Sigmoid colon (tissue), 7 donors: ENCODE measurements around the gene TGM6. TPM values are rescaled to one million over a fixed set of nuclear protein-coding genes. Genes with fewer than 3 reads are reported as not detected.

ENCODE experiments used
- DNase-seq: peaks from one replicate; pipeline ENCODE4 v3.0.0-alpha.2; 2019
- H3K27ac ChIP-seq, 4 donors: fragments of 200-600 bp; sonication (generic); one replicate each; pipeline ENCODE4 v1.5.1; 2016 to 2019; ENCODE audit warnings: mild to moderate bottlenecking in 1 of 4
- H3K27me3 ChIP-seq, 3 donors: fragments of 200-600 bp; sonication (generic); one replicate each; pipeline ENCODE4 v1.5.1; 2019; ENCODE audit warnings: mild to moderate bottlenecking in 1 of 3
- H3K36me3 ChIP-seq, 4 donors: fragments of 200-600 bp; sonication (generic); one replicate each; pipeline ENCODE4 v1.5.1; 2016 to 2019
- H3K4me1 ChIP-seq, 4 donors: fragments of 200-600 bp; sonication (generic); one replicate each; pipeline ENCODE4 v1.5.1; 2017 to 2019
- H3K4me3 ChIP-seq, 4 donors: fragments of 200-600 bp; sonication (generic); one replicate each; pipeline ENCODE4 v1.5.1; 2017 to 2019; ENCODE audit warnings: mild to moderate bottlenecking in 2 of 4, moderate library complexity in 1 of 4
- H3K9me3 ChIP-seq, 4 donors: fragments of 200-600 bp in 3 of 4; sonication (generic) in 3 of 4; one replicate each; pipeline versions ENCODE4 v1.5.1 to v1.6.1; 2013 to 2019
- EP300 ChIP-seq, 4 donors: sonication (generic); formaldehyde crosslinking; IDR thresholded peaks; one replicate each; pipeline ENCODE4 v1.6.1; 2017; ENCODE audit warnings: antibody characterized with exemption in 4 of 4
- POLR2A ChIP-seq, 2 donors: fragments of 450-650 bp; IDR thresholded peaks; one replicate each; pipeline ENCODE4 v1.6.1; 2016; ENCODE audit warnings: antibody characterized with exemption in 2 of 2, mild to moderate bottlenecking in 2 of 2, moderate library complexity in 2 of 2
- POLR2AphosphoS5 ChIP-seq, 4 donors: sonication (generic); formaldehyde crosslinking; IDR thresholded peaks; one replicate each; pipeline ENCODE4 v1.6.1; 2017; ENCODE audit warnings: antibody characterized with exemption in 4 of 4
- WGBS, 2 donors: extraction: QIAGEN DNeasy Blood & Tissue Kit; methylation state at CpG; one replicate each; pipeline ENCODE4 v1.1.7; 2013; 5-methylcytosine and 5-hydroxymethylcytosine counted together
- intact Hi-C: fragments of 100-400 bp; cut with DNase I; formaldehyde crosslinking; loops from one replicate; pipeline ENCODE4 v1.15.1; 2023
- polyA plus RNA-seq, 3 donors: library from polyadenylated mRNA; stranded (reverse); fragments of 200-250 nt; gene quantifications; one replicate each; pipeline ENCODE4 v1.2.3, GENCODE V29; 2013
- total RNA-seq, 4 donors: library from RNA; depleted of rRNA; stranded (reverse); fragments of >200 nt; gene quantifications; one replicate each; pipeline ENCODE4 v1.1.0, GENCODE V29; 2016
- TF ChIP-seq, protein P1 (sequence below), 4 experiments: fragments of 450-650 bp in 3 of 4; fragments of 200-600 bp in 1 of 4; IDR thresholded peaks; one replicate each; pipeline ENCODE4 v1.5.1; 2016 to 2019; ENCODE audit warnings: antibody characterized with exemption in 4 of 4, mild to moderate bottlenecking in 3 of 4, moderate library complexity in 2 of 4
- donor health status: healthy with polysubstance abuse.
- donor health status: Bipolar disorder and iron deficiency.
- donor health status: healthy.

Gene TGM6
- total and polyA plus RNA-seq, 7 donors, result not detected

DNA sequence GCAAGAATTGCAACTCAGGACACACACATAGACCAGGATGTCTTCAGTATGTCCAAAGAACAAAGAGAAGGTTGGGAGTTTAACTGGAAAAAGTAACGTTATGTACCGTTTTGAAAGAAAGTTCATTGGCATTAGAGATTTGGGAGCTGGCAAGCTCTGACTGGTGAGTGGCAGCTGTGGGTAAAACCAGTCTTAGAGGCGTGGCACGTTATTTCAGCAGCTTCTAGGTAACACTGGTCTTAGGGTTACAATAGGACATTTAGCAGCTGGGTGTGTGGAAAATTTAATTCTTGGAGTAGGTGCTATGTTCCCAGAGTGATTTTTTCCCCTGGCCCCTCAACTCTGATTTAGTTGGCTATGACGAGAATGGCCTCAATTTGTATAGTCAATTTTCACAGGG is 70.7 kb downstream of the TGM6 start:
- 40 to 77% methylated on average over 5 of the region's 5 CpGs for WGBS, 2 donors
- no peaks in the 10 kb centered on the region for H3K27me3 ChIP-seq
- DNase-seq, result no peak
- no peak overlapping the region for H3K4me3 ChIP-seq
- no peak for TF ChIP-seq POLR2A (IDR thresholded peaks at IDR 0.05)
- TF ChIP-seq, protein P1, sequence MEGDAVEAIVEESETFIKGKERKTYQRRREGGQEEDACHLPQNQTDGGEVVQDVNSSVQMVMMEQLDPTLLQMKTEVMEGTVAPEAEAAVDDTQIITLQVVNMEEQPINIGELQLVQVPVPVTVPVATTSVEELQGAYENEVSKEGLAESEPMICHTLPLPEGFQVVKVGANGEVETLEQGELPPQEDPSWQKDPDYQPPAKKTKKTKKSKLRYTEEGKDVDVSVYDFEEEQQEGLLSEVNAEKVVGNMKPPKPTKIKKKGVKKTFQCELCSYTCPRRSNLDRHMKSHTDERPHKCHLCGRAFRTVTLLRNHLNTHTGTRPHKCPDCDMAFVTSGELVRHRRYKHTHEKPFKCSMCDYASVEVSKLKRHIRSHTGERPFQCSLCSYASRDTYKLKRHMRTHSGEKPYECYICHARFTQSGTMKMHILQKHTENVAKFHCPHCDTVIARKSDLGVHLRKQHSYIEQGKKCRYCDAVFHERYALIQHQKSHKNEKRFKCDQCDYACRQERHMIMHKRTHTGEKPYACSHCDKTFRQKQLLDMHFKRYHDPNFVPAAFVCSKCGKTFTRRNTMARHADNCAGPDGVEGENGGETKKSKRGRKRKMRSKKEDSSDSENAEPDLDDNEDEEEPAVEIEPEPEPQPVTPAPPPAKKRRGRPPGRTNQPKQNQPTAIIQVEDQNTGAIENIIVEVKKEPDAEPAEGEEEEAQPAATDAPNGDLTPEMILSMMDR (IDR thresholded peaks at IDR 0.05), result no peak
- TF ChIP-seq POLR2AphosphoS5 (IDR thresholded peaks at IDR 0.05), result no peak
- no peak for TF ChIP-seq EP300 (IDR thresholded peaks at IDR 0.05)
- H3K4me1 ChIP-seq, result no peaks in the 10 kb centered on the region
- H3K9me3 ChIP-seq, result no peaks in the 10 kb centered on the region
- H3K27ac ChIP-seq, result no peak overlapping the region
- intact Hi-C loops, result loop anchor here (5.0 kb wide), 1 partner anchor 244 kb away; no protein-coding TSS in a partner anchor
- H3K36me3 ChIP-seq, result no peaks in the 10 kb centered on the region

DNA sequence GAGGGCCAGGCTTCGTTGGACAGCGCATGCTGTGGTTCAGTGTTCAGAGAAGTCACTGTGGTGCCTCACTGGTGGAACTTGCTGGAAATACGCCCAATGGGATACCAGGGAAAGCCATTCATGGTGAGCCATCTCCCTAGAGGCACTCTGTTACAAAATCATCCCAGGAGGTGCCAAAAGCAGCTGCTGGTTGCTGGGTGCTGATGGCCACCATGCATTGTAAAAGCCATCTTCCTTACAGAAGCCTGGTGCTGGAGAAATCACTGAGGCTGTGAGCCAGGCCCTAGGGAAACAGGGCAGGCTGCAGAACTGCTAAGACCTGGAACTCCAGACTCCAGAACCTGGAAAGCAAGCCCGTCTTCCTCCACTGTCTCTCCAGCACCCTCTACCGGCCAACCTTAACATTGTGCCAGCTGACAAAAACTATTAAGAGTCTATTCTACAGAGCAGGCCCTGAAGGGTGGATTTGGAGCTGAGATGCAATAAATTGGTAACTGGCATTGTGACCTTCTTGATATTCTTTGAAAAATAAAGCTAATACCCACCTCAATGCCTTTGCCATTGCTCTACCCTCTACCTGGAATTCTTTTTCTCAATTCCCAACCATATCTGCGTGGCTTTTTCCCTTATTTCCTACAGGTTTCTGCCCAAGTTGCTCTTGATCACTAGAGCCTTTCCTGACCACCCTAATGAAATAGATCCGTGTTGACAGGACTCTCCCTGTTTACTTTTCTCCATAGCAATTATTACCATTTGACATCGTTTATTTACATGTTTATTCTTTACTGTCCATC is 71.4 kb downstream of the TGM6 start:
- peak; percentile 79 for DNase-seq
- H3K4me3 ChIP-seq, result no peak overlapping the region
- H3K4me1 ChIP-seq, result no peaks in the 10 kb centered on the region
- intact Hi-C loops, result loop anchor here (5.0 kb wide), 1 partner anchor 245 kb away; no protein-coding TSS in a partner anchor
- 54 to 58% methylated on average over 8 of the region's 8 CpGs for WGBS, 2 donors
- TF ChIP-seq POLR2AphosphoS5 (IDR thresholded peaks at IDR 0.05) (no peak), EP300 (IDR thresholded peaks at IDR 0.05) (no peak)
- TF ChIP-seq, protein P1 (IDR thresholded peaks at IDR 0.05), result peak; percentile 8 to 75 (median 49)
- H3K27ac ChIP-seq, result no peak overlapping the region
- H3K27me3 ChIP-seq, result no peaks in the 10 kb centered on the region
- H3K36me3 ChIP-seq, result no peaks in the 10 kb centered on the region
- no peaks in the 10 kb centered on the region for H3K9me3 ChIP-seq

DNA sequence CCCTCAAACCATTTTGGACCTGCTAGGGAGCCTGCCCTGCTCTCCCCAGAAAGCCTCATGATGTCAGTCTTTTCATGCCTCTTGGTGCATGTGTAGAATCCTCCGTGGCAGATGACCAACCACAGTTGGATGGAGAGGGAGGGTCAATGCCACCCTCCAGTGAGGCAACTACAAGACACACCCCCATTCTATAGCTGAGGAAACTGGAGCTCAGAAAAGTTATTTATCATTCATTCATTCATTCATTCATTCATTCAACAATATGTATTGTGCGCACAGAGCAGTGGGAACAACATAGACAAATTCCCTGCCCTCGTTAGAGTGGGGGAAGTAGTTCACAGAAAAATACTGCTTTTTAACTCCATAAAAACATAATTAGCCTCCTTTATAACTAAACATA is 73.1 kb downstream of the TGM6 start:
- no peak overlapping the region for H3K4me3 ChIP-seq
- no peaks in the 10 kb centered on the region for H3K27me3 ChIP-seq
- 76 to 84% methylated on average over 3 of the region's 3 CpGs for WGBS, 2 donors
- no peak for DNase-seq
- no peaks in the 10 kb centered on the region for H3K4me1 ChIP-seq
- no peak overlapping the region for H3K27ac ChIP-seq
- intact Hi-C loops, result loop anchor here (5.0 kb wide), 1 partner anchor 246 kb away; no protein-coding TSS in a partner anchor
- TF ChIP-seq, protein P1 (IDR thresholded peaks at IDR 0.05), result no peak
- TF ChIP-seq POLR2AphosphoS5 (IDR thresholded peaks at IDR 0.05) (no peak), POLR2A (IDR thresholded peaks at IDR 0.05) (no peak), EP300 (IDR thresholded peaks at IDR 0.05) (no peak)
- no peaks in the 10 kb centered on the region for H3K9me3 ChIP-seq
- H3K36me3 ChIP-seq, result peaks cover 0 to 4% (median 0%) of the 10 kb centered on the region in 4 donors

DNA sequence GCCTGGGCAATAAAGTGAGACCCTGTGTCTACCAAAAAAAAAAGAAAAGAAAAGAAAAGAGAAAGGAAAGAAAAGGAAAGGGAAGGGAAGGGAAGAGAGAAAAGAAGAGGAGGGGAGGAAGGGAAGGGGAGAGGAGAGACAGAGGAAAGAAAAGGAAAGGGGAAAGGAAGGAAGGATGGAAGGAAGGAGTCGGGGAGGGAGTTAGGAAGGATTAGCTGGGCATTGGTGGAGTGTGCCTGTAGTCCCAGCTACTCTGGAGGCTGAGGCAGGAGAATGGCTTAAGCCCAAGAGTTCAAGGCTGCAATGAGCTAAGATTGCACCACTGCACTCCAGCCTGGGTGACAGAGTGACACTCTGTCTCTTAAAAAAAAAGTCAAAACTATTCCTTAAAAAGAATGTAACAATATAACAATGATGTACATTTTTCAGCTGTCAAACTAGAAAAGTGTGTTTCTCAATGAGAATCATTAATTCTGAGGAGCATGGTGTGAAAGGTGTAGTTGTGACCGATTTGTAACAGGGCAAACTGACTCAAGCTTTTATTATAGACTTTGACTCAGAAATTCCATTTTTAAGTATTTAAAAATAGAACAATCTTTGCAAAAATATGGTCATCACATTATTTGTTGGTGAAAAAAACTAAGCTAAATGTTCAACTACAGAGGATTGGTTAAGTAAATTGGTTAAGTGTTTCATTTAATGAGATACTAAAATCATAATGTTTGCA is 75.2 kb downstream of the TGM6 start:
- DNase-seq, result no peak
- no peaks in the 10 kb centered on the region for H3K4me1 ChIP-seq
- no peaks in the 10 kb centered on the region for H3K9me3 ChIP-seq
- H3K36me3 ChIP-seq, result peaks cover 0 to 25% (median 8%) of the 10 kb centered on the region in 4 donors
- TF ChIP-seq, protein P1 (IDR thresholded peaks at IDR 0.05), result no peak
- no peak for TF ChIP-seq POLR2AphosphoS5 (IDR thresholded peaks at IDR 0.05)
- no peak for TF ChIP-seq POLR2A (IDR thresholded peaks at IDR 0.05)
- TF ChIP-seq EP300 (IDR thresholded peaks at IDR 0.05), result no peak
- WGBS, 2 donors, result 87 to 89% methylated on average over 2 of the region's 2 CpGs
- no peak overlapping the region for H3K27ac ChIP-seq
- H3K4me3 ChIP-seq, result no peak overlapping the region
- intact Hi-C loops, result no loop called here
- no peaks in the 10 kb centered on the region for H3K27me3 ChIP-seq
